ENCODE data around the gene SCAF8.

The SCAF8 gene

GRCh38 chr6:154840363-154840762, 107.1 kb downstream of the SCAF8 start:
- no peak for DNase-seq

GRCh38 chr6:154841109-154841508, 107.9 kb downstream of the SCAF8 start:
- DNase-seq: no peak

GRCh38 chr6:154842833-154843232, 109.6 kb downstream of the SCAF8 start:
- DNase-seq: no peak

GRCh38 chr6:154847318-154847717, 114.1 kb downstream of the SCAF8 start:
- DNase-seq: no peak

- DNase-seq: peak; percentile 11 to 77 (median 22)
Observed at GRCh38 chr6:154848580-154848979, 115.4 kb downstream of the SCAF8 start.

GRCh38 chr6:154849475-154849874, 116.3 kb downstream of the SCAF8 start:
- DNase-seq: no peak

GRCh38 chr6:154852687-154853086, 119.5 kb downstream of the SCAF8 start:
- no peak for DNase-seq

- no peak for DNase-seq
Observed at GRCh38 chr6:154857529-154857928, 124.3 kb downstream of the SCAF8 start.

- peak in 2 of 3 experiments; percentile 8 to 56 for DNase-seq
Observed at GRCh38 chr6:154861825-154862224, 128.6 kb downstream of the SCAF8 start.

- DNase-seq: no peak
Observed at GRCh38 chr6:154862536-154862935, 129.3 kb downstream of the SCAF8 start.

- no peak for DNase-seq
Observed at GRCh38 chr6:154864066-154864430, 130.8 kb downstream of the SCAF8 start.

- DNase-seq: no peak
Observed at GRCh38 chr6:154865291-154865690, 132.1 kb downstream of the SCAF8 start.

- peak; percentile 32 to 82 (median 32) for DNase-seq
Observed at GRCh38 chr6:154868143-154868594, 135.0 kb downstream of the SCAF8 start.

- peak; percentile 85 to 98 (median 86) for DNase-seq
Observed at GRCh38 chr6:154872542-154873114, 139.4 kb downstream of the SCAF8 start.

GRCh38 chr6:154873546-154873945, 140.3 kb downstream of the SCAF8 start:
- DNase-seq: no peak

- peak in 1 of 3 experiments; percentile 16 for DNase-seq
Observed at GRCh38 chr6:154874773-154875592, 141.8 kb downstream of the SCAF8 start.

GRCh38 chr6:154876486-154877280, 143.5 kb downstream of the SCAF8 start:
- no peak for DNase-seq

GRCh38 chr6:154878871-154879491, 145.8 kb downstream of the SCAF8 start:
- no peak for DNase-seq

GRCh38 chr6:154882107-154882506, 148.9 kb downstream of the SCAF8 start:
- no peak for DNase-seq

Data from NCI-H1417 (cell line).